ENCODE measurements around the gene NOL4L.
A peak's percentile ranks its signal among the peaks of the same experiment; 100 is the strongest.
"Not testable (repeated sequence)": the region's sequence is repeated elsewhere in the genome, so short reads cannot be mapped to it uniquely, and the experiment has no call there.

The NOL4L gene

GRCh38 chr20:32491764-32492151, 93.4 kb downstream of the NOL4L start:
- peaks cover 20% of the 10 kb centered on the region for H3K79me1 ChIP-seq (ENCODE audit: low read length)
- not testable (repeated sequence) for H3K4me2 ChIP-seq (ENCODE audit: low read length); H2AFZ ChIP-seq (ENCODE audit: insufficient read depth, low read length, poor library complexity); H3K27ac ChIP-seq (ENCODE audit: low read depth, low read length); H4K12ac ChIP-seq (ENCODE audit: low read depth, low read length); H3K4me3 ChIP-seq (ENCODE audit: low read depth, low read length); H3K18ac ChIP-seq (ENCODE audit: low read length); H2AK5ac ChIP-seq (ENCODE audit: low read length); H2BK120ac ChIP-seq (ENCODE audit: insufficient read depth, low read length, poor library complexity); H4K91ac ChIP-seq (ENCODE audit: low read depth, low read length); H3K27me3 ChIP-seq (ENCODE audit: insufficient read depth, low read length); H2BK5ac ChIP-seq (ENCODE audit: low read depth, low read length, poor library complexity); DNase-seq; H2BK12ac ChIP-seq (ENCODE audit: low read length); H3K9me3 ChIP-seq (ENCODE audit: insufficient read depth, low read depth, low read length); H3K4ac ChIP-seq (ENCODE audit: low read depth, low read length); H3K79me2 ChIP-seq (ENCODE audit: control insufficient read depth, insufficient read depth, low read length, poor library complexity); H3K14ac ChIP-seq (ENCODE audit: low read length); H4K8ac ChIP-seq (ENCODE audit: low read depth, low read length); H3K36me3 ChIP-seq (ENCODE audit: control insufficient read depth in 1 of 2, insufficient read depth in 2 of 2, low read length in 2 of 2); H3K23ac ChIP-seq (ENCODE audit: low read length); H3K9ac ChIP-seq (ENCODE audit: low read length)
- no CpG with 5 or more reads among the region's 3 CpGs for WGBS (ENCODE audit: extremely low coverage, insufficient coverage, insufficient read length)
- peaks cover 15 to 16% of the 10 kb centered on the region in 2 experiments for H3K4me1 ChIP-seq (ENCODE audit: control insufficient read depth in 1 of 2, insufficient read depth in 2 of 2, low read length in 2 of 2)

GRCh38 chr20:32490942-32491763, 94.0 kb downstream of the NOL4L start:
- no peak overlapping the region for H3K9ac ChIP-seq (ENCODE audit: low read length)
- H3K23ac ChIP-seq (ENCODE audit: low read length) = no peak overlapping the region
- H2AFZ ChIP-seq (ENCODE audit: insufficient read depth, low read length, poor library complexity) = no peak overlapping the region
- no peak overlapping the region for H4K12ac ChIP-seq (ENCODE audit: low read depth, low read length)
- no peak overlapping the region for H2BK120ac ChIP-seq (ENCODE audit: insufficient read depth, low read length, poor library complexity)
- no CpG with 5 or more reads among the region's 14 CpGs for WGBS (ENCODE audit: extremely low coverage, insufficient coverage, insufficient read length)
- H3K27me3 ChIP-seq (ENCODE audit: insufficient read depth, low read length) = no peaks in the 10 kb centered on the region
- no peak overlapping the region for H3K27ac ChIP-seq (ENCODE audit: low read depth, low read length)
- H3K79me1 ChIP-seq (ENCODE audit: low read length) = peaks cover 14% of the 10 kb centered on the region
- H3K79me2 ChIP-seq (ENCODE audit: control insufficient read depth, insufficient read depth, low read length, poor library complexity) = no peaks in the 10 kb centered on the region
- H2BK12ac ChIP-seq (ENCODE audit: low read length) = peak overlapping the region; percentile 68
- H2AK5ac ChIP-seq (ENCODE audit: low read length) = no peak overlapping the region
- no peak overlapping the region for H3K4me2 ChIP-seq (ENCODE audit: low read length)
- no peak overlapping the region for H4K91ac ChIP-seq (ENCODE audit: low read depth, low read length)
- DNase-seq = no peak
- no peak overlapping the region for H3K4ac ChIP-seq (ENCODE audit: low read depth, low read length)
- H3K36me3 ChIP-seq (ENCODE audit: control insufficient read depth in 1 of 2, insufficient read depth in 2 of 2, low read length in 2 of 2) = peaks cover 0 to 2% of the 10 kb centered on the region in 2 experiments
- no peak overlapping the region for H2BK5ac ChIP-seq (ENCODE audit: low read depth, low read length, poor library complexity)
- no peak overlapping the region for H3K14ac ChIP-seq (ENCODE audit: low read length)
- no peak overlapping the region for H3K4me3 ChIP-seq (ENCODE audit: low read depth, low read length)
- no peak overlapping the region for H4K8ac ChIP-seq (ENCODE audit: low read depth, low read length)
- H3K18ac ChIP-seq (ENCODE audit: low read length) = no peak overlapping the region
- H3K9me3 ChIP-seq (ENCODE audit: insufficient read depth, low read depth, low read length) = peaks cover 2% of the 10 kb centered on the region
- H3K4me1 ChIP-seq (ENCODE audit: control insufficient read depth in 1 of 2, insufficient read depth in 2 of 2, low read length in 2 of 2) = peaks cover 13 to 15% of the 10 kb centered on the region in 2 experiments

- peaks cover 10% of the 10 kb centered on the region for H3K79me1 ChIP-seq (ENCODE audit: low read length)
- no peak overlapping the region for H3K4me2 ChIP-seq (ENCODE audit: low read length)
- no peak overlapping the region for H3K18ac ChIP-seq (ENCODE audit: low read length)
- no peak overlapping the region for H2BK120ac ChIP-seq (ENCODE audit: insufficient read depth, low read length, poor library complexity)
- no peak overlapping the region for H4K8ac ChIP-seq (ENCODE audit: low read depth, low read length)
- no peak overlapping the region for H3K14ac ChIP-seq (ENCODE audit: low read length)
- no peak overlapping the region for H2BK12ac ChIP-seq (ENCODE audit: low read length)
- H3K27ac ChIP-seq (ENCODE audit: low read depth, low read length) = no peak overlapping the region
- no CpG with 5 or more reads among the region's 7 CpGs for WGBS (ENCODE audit: extremely low coverage, insufficient coverage, insufficient read length)
- no peak overlapping the region for H3K4me3 ChIP-seq (ENCODE audit: low read depth, low read length)
- peaks cover 0 to 11% of the 10 kb centered on the region in 2 experiments for H3K4me1 ChIP-seq (ENCODE audit: control insufficient read depth in 1 of 2, insufficient read depth in 2 of 2, low read length in 2 of 2)
- H3K23ac ChIP-seq (ENCODE audit: low read length) = no peak overlapping the region
- H2AK5ac ChIP-seq (ENCODE audit: low read length) = no peak overlapping the region
- H4K91ac ChIP-seq (ENCODE audit: low read depth, low read length) = no peak overlapping the region
- H3K9me3 ChIP-seq (ENCODE audit: insufficient read depth, low read depth, low read length) = peaks cover 2% of the 10 kb centered on the region
- H3K27me3 ChIP-seq (ENCODE audit: insufficient read depth, low read length) = no peaks in the 10 kb centered on the region
- H4K12ac ChIP-seq (ENCODE audit: low read depth, low read length) = no peak overlapping the region
- no peak overlapping the region for H3K9ac ChIP-seq (ENCODE audit: low read length)
- no peak overlapping the region for H2BK5ac ChIP-seq (ENCODE audit: low read depth, low read length, poor library complexity)
- H2AFZ ChIP-seq (ENCODE audit: insufficient read depth, low read length, poor library complexity) = no peak overlapping the region
- no peak overlapping the region for H3K4ac ChIP-seq (ENCODE audit: low read depth, low read length)
- H3K36me3 ChIP-seq (ENCODE audit: control insufficient read depth in 1 of 2, insufficient read depth in 2 of 2, low read length in 2 of 2) = peaks cover 0 to 2% of the 10 kb centered on the region in 2 experiments
- no peak for DNase-seq
- H3K79me2 ChIP-seq (ENCODE audit: control insufficient read depth, insufficient read depth, low read length, poor library complexity) = peaks cover 9% of the 10 kb centered on the region
These were observed 96.9 kb downstream of the NOL4L start for GRCh38 chr20:32488066-32488838.

GRCh38 chr20:32487381-32487780, 97.8 kb downstream of the NOL4L start:
- Histone ChIP-seq H3K27ac (ENCODE audit: low read depth, low read length) (no peak overlapping the region), H4K91ac (ENCODE audit: low read depth, low read length) (no peak overlapping the region), H2AK5ac (ENCODE audit: low read length) (no peak overlapping the region), H3K9ac (ENCODE audit: low read length) (peak overlapping the region; percentile 38), H3K14ac (ENCODE audit: low read length) (no peak overlapping the region), H3K18ac (ENCODE audit: low read length) (no peak overlapping the region), H3K4me1 (ENCODE audit: control insufficient read depth in 1 of 2, insufficient read depth in 2 of 2, low read length in 2 of 2) (peaks cover 0 to 11% of the 10 kb centered on the region in 2 experiments), H3K9me3 (ENCODE audit: insufficient read depth, low read depth, low read length) (peaks cover 2% of the 10 kb centered on the region), H3K4me2 (ENCODE audit: low read length) (no peak overlapping the region), H4K12ac (ENCODE audit: low read depth, low read length) (no peak overlapping the region), H3K79me2 (ENCODE audit: control insufficient read depth, insufficient read depth, low read length, poor library complexity) (peaks cover 15% of the 10 kb centered on the region), H2BK120ac (ENCODE audit: insufficient read depth, low read length, poor library complexity) (no peak overlapping the region), H3K4ac (ENCODE audit: low read depth, low read length) (no peak overlapping the region), H3K79me1 (ENCODE audit: low read length) (peaks cover 15% of the 10 kb centered on the region), H3K36me3 (ENCODE audit: control insufficient read depth in 1 of 2, insufficient read depth in 2 of 2, low read length in 2 of 2) (peaks cover 0 to 1% of the 10 kb centered on the region in 2 experiments), H2BK5ac (ENCODE audit: low read depth, low read length, poor library complexity) (no peak overlapping the region), H4K8ac (ENCODE audit: low read depth, low read length) (no peak overlapping the region), H3K4me3 (ENCODE audit: low read depth, low read length) (no peak overlapping the region), H3K23ac (ENCODE audit: low read length) (no peak overlapping the region), H2BK12ac (ENCODE audit: low read length) (no peak overlapping the region), H2AFZ (ENCODE audit: insufficient read depth, low read length, poor library complexity) (no peak overlapping the region), H3K27me3 (ENCODE audit: insufficient read depth, low read length) (no peaks in the 10 kb centered on the region)
- no CpG with 5 or more reads among the region's 3 CpGs for WGBS (ENCODE audit: extremely low coverage, insufficient coverage, insufficient read length)
- no peak for DNase-seq
